A549 (cell line): ENCODE data around the gene CMPK1.

Source experiments
- CHD4 ChIP-seq: fragments of 200-600 bp; sonication (generic); IDR thresholded peaks from 2 replicates; pipeline ENCODE4 v1.6.1; 2016; ENCODE audit warnings: antibody characterized with exemption, mild to moderate bottlenecking, borderline replicate concordance
- MAFK ChIP-seq: fragments of 450-650 bp; IDR thresholded peaks from 2 replicates; pipeline ENCODE4 v1.6.1; 2014; ENCODE audit not compliant: partially characterized antibody
- POLR2A ChIP-seq: IDR thresholded peaks from 2 replicates; pipeline ENCODE4 v1.6.1; 2012; ENCODE audit warnings: mild to moderate bottlenecking, low read length
- RAD21 ChIP-seq, 2 experiments: fragments of >200 bp in 1 of 2; sonication (Bioruptor Twin) in 1 of 2; formaldehyde crosslinking in 1 of 2; IDR thresholded peaks in 1 of 2; conservative IDR thresholded peaks in 1 of 2; 2 replicates in 1 of 2; 3 replicates in 1 of 2; pipeline ENCODE4 v1.6.1; 2012 to 2018; ENCODE audit warnings: inconsistent platforms in 1 of 2
- RCOR1 ChIP-seq: fragments of 150-350 bp; IDR thresholded peaks from 2 replicates; pipeline ENCODE4 v1.6.1; 2014; ENCODE audit warnings: antibody characterized with exemption, low read length, low read depth
- TP53 ChIP-seq: fragments of 250-450 bp; sonication (Bioruptor Pico); IDR thresholded peaks from 2 replicates; pipeline ENCODE4 v1.5.0; 2021; ENCODE audit warnings: mild to moderate bottlenecking, moderate library complexity
- TF ChIP-seq, protein P1 (sequence below): fragments of >200 bp; sonication (Bioruptor Twin); formaldehyde crosslinking; IDR thresholded peaks from 3 replicates; pipeline ENCODE4 v1.5.1; 2016
- TF ChIP-seq, protein P2 (sequence below): fragments of 200-600 bp; sonication (generic); IDR thresholded peaks from 2 replicates; pipeline ENCODE4 v1.6.1; 2016; ENCODE audit warnings: antibody characterized with exemption, mild to moderate bottlenecking, moderate library complexity
- TF ChIP-seq, protein P3 (sequence below): IDR thresholded peaks from 2 replicates; pipeline ENCODE4 v1.6.1; 2012
- TF ChIP-seq, protein P4 (sequence below): fragments of >200 bp; sonication (Bioruptor Twin); formaldehyde crosslinking; IDR thresholded peaks from 3 replicates; pipeline ENCODE4 v1.6.1; 2016
- TF ChIP-seq, protein P5 (sequence below): fragments of >200 bp; sonication (Bioruptor Twin); formaldehyde crosslinking; IDR thresholded peaks from 2 replicates; pipeline ENCODE4 v1.6.1; 2016

DNA sequence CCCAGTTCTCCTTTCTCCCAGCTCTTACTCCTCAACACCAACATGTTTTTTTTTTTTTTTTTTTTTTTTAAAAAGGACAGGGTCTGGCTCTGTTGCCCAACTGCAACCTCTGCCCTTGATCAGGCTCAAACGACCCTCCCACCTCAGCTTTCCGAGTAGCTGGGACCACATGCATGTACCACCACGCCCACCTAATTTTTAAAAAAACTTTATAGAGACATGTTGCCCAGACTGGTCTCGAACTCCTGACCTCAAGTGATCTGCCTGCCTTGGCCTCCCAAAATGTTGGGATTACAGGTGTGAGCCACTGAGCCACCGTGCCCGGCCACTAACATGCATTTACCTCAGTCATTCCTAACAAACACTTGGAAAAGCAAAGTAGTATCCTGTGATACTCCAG lies 51.4 kb downstream of the CMPK1 start:
- TF ChIP-seq, protein P1, sequence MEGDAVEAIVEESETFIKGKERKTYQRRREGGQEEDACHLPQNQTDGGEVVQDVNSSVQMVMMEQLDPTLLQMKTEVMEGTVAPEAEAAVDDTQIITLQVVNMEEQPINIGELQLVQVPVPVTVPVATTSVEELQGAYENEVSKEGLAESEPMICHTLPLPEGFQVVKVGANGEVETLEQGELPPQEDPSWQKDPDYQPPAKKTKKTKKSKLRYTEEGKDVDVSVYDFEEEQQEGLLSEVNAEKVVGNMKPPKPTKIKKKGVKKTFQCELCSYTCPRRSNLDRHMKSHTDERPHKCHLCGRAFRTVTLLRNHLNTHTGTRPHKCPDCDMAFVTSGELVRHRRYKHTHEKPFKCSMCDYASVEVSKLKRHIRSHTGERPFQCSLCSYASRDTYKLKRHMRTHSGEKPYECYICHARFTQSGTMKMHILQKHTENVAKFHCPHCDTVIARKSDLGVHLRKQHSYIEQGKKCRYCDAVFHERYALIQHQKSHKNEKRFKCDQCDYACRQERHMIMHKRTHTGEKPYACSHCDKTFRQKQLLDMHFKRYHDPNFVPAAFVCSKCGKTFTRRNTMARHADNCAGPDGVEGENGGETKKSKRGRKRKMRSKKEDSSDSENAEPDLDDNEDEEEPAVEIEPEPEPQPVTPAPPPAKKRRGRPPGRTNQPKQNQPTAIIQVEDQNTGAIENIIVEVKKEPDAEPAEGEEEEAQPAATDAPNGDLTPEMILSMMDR = no peak
- TF ChIP-seq, protein P2, sequence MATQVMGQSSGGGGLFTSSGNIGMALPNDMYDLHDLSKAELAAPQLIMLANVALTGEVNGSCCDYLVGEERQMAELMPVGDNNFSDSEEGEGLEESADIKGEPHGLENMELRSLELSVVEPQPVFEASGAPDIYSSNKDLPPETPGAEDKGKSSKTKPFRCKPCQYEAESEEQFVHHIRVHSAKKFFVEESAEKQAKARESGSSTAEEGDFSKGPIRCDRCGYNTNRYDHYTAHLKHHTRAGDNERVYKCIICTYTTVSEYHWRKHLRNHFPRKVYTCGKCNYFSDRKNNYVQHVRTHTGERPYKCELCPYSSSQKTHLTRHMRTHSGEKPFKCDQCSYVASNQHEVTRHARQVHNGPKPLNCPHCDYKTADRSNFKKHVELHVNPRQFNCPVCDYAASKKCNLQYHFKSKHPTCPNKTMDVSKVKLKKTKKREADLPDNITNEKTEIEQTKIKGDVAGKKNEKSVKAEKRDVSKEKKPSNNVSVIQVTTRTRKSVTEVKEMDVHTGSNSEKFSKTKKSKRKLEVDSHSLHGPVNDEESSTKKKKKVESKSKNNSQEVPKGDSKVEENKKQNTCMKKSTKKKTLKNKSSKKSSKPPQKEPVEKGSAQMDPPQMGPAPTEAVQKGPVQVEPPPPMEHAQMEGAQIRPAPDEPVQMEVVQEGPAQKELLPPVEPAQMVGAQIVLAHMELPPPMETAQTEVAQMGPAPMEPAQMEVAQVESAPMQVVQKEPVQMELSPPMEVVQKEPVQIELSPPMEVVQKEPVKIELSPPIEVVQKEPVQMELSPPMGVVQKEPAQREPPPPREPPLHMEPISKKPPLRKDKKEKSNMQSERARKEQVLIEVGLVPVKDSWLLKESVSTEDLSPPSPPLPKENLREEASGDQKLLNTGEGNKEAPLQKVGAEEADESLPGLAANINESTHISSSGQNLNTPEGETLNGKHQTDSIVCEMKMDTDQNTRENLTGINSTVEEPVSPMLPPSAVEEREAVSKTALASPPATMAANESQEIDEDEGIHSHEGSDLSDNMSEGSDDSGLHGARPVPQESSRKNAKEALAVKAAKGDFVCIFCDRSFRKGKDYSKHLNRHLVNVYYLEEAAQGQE = no peak
- TF ChIP-seq CHD4 (no peak), RAD21 (conservative IDR thresholded peaks at IDR 0.05 in 1 of 2, IDR thresholded peaks at IDR 0.05 in 1 of 2) (no peak), MAFK (no peak), RCOR1 (no peak), POLR2A (no peak), TP53 (CRISPR knock-in tag) (no peak)
- TF ChIP-seq, protein P3, sequence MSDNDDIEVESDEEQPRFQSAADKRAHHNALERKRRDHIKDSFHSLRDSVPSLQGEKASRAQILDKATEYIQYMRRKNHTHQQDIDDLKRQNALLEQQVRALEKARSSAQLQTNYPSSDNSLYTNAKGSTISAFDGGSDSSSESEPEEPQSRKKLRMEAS = no peak
- TF ChIP-seq, protein P4, sequence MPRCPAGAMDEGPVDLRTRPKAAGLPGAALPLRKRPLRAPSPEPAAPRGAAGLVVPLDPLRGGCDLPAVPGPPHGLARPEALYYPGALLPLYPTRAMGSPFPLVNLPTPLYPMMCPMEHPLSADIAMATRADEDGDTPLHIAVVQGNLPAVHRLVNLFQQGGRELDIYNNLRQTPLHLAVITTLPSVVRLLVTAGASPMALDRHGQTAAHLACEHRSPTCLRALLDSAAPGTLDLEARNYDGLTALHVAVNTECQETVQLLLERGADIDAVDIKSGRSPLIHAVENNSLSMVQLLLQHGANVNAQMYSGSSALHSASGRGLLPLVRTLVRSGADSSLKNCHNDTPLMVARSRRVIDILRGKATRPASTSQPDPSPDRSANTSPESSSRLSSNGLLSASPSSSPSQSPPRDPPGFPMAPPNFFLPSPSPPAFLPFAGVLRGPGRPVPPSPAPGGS = no peak
- TF ChIP-seq, protein P5, sequence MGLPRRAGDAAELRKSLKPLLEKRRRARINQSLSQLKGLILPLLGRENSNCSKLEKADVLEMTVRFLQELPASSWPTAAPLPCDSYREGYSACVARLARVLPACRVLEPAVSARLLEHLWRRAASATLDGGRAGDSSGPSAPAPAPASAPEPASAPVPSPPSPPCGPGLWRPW = no peak
